ENCODE results near the gene CD200.

DNA sequence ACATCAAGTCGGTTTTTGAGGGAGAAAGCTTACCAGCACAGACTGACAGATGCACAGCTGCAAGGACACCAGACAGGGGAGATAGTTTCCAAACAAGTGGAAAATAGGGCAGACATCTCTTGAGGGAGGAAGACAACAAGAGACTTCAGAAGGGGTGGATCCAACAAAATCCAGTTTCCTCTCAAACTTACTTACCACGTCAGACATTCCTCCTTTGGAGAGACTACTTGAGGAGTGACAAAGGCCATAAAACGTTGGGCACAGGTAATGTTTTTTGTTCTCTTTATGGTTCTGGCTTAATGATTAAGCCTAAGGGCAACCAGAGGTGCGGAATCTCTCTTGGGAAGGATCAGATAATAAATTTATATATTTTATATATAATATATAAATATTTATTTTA lies 76.1 kb downstream of the CD200 start:
- TF ChIP-seq CTCF (IDR thresholded peaks at IDR 0.05) (no peak), POLR2A (IDR thresholded peaks at IDR 0.05) (no peak)

All from body of pancreas (tissue), 4 donors.